ENCODE data around the gene TMOD2.
A peak's percentile ranks its signal among the peaks of the same experiment; 100 is the strongest.

TMOD2 gene

GRCh38 chr15:51724199-51724598 is 27.2 kb upstream of the TMOD2 start:
- in situ Hi-C loops (cut with HindIII; ENCODE audit: low sequenced_read_pairs) = no loop called here
- TF ChIP-seq CTCF (IDR thresholded peaks at IDR 0.05; ENCODE audit: low read depth, low read length, missing control alignments) = no peak
- no peak for DNase-seq (ENCODE audit: low read depth)
- no peak overlapping the region for H3K4me3 ChIP-seq (ENCODE audit: low read depth, low read length)

GRCh38 chr15:51724673-51725072 is 26.7 kb upstream of the TMOD2 start:
- TF ChIP-seq CTCF (IDR thresholded peaks at IDR 0.05; ENCODE audit: low read depth, low read length, missing control alignments) = no peak
- in situ Hi-C loops (cut with HindIII; ENCODE audit: low sequenced_read_pairs) = no loop called here
- no peak for DNase-seq (ENCODE audit: low read depth)
- no peak overlapping the region for H3K4me3 ChIP-seq (ENCODE audit: low read depth, low read length)

- no peak for TF ChIP-seq CTCF (IDR thresholded peaks at IDR 0.05; ENCODE audit: low read depth, low read length, missing control alignments)
- peak; percentile 37 for DNase-seq (ENCODE audit: low read depth)
- no peak overlapping the region for H3K4me3 ChIP-seq (ENCODE audit: low read depth, low read length)
- in situ Hi-C loops (cut with HindIII; ENCODE audit: low sequenced_read_pairs) = no loop called here
Measured at GRCh38 chr15:51726302-51727073, 24.9 kb upstream of the TMOD2 start.

- no peak overlapping the region for H3K4me3 ChIP-seq (ENCODE audit: low read depth, low read length)
- in situ Hi-C loops (cut with HindIII; ENCODE audit: low sequenced_read_pairs) = no loop called here
- DNase-seq (ENCODE audit: low read depth) = no peak
- peak; percentile 23 for TF ChIP-seq CTCF (IDR thresholded peaks at IDR 0.05; ENCODE audit: low read depth, low read length, missing control alignments)
Measured at GRCh38 chr15:51727141-51727897, 24.1 kb upstream of the TMOD2 start.

- no peak for TF ChIP-seq CTCF (IDR thresholded peaks at IDR 0.05; ENCODE audit: low read depth, low read length, missing control alignments)
- DNase-seq (ENCODE audit: low read depth) = no peak
- H3K4me3 ChIP-seq (ENCODE audit: low read depth, low read length) = no peak overlapping the region
- in situ Hi-C loops (cut with HindIII; ENCODE audit: low sequenced_read_pairs) = no loop called here
Measured at GRCh38 chr15:51731549-51732267, 19.7 kb upstream of the TMOD2 start.

GRCh38 chr15:51732646-51733045 is 18.8 kb upstream of the TMOD2 start:
- no peak for DNase-seq (ENCODE audit: low read depth)
- in situ Hi-C loops (cut with HindIII; ENCODE audit: low sequenced_read_pairs) = no loop called here
- no peak overlapping the region for H3K4me3 ChIP-seq (ENCODE audit: low read depth, low read length)
- TF ChIP-seq CTCF (IDR thresholded peaks at IDR 0.05; ENCODE audit: low read depth, low read length, missing control alignments) = no peak

All from astrocyte of the cerebellum (primary cell).